GM18520 (cell line): ENCODE data around the gene P4HB.

ENCODE experiments used
- ATAC-seq: cut with Tn5 transposase; IDR thresholded peaks from one replicate; pipeline ENCODE4 v1.9.1; 2021; ENCODE audit not compliant: unreplicated experiment

The P4HB gene

GRCh38 chr17:81794509-81794908 lies 65.8 kb downstream of the P4HB start:
- no peak for ATAC-seq

- no peak for ATAC-seq
Observed at GRCh38 chr17:81794074-81794476, 66.3 kb downstream of the P4HB start.
